SK-N-SH (cell line): ENCODE results near the gene PDE10A. TPM values are rescaled to one million over a fixed set of nuclear protein-coding genes. Genes with fewer than 3 reads are reported as not detected.

ENCODE experiments used
- CTCF ChIA-PET: fragments of 300-600, 350-600 bp; formaldehyde crosslinking; extraction: SDS; loops from one replicate; lab custom pipeline; 2021; lab: Yijun Ruan, JAX
- POLR2A ChIA-PET: fragments of 350-600 bp; sonication (Branson Sonifier 250); formaldehyde crosslinking; extraction: SDS; loops from one replicate; lab custom pipeline; 2020; ENCODE audit warnings: antibody characterized with exemption, inconsistent platforms; lab: Yijun Ruan, JAX
- DNase-seq: peaks from one replicate; pipeline ENCODE4 v3.0.0; 2012
- H2AFZ ChIP-seq: fragments of 200-600 bp; sonication (generic); 2 replicates; pipeline ENCODE4 v1.8.1; 2016; ENCODE audit warnings: antibody characterized with exemption, mild to moderate bottlenecking, low read depth
- H3F3A ChIP-seq: fragments of 200-600 bp; sonication (generic); replicated peaks from 2 replicates; pipeline ENCODE3; 2016; ENCODE audit warnings: antibody characterized with exemption, mild to moderate bottlenecking; ENCODE audit not compliant: insufficient read depth
- H3K27ac ChIP-seq, 2 experiments: fragments of 200-500 bp in 1 of 2; fragments of 200-600 bp in 1 of 2; sonication (Bioruptor generic) in 1 of 2; sonication (generic), shearing (Covaris generic) in 1 of 2; 2 replicates each; pipeline versions ENCODE4 v1.5.1 to v1.6.1; 2014 to 2016; ENCODE audit warnings: low read depth in 2 of 2, inconsistent platforms in 1 of 2, low read length in 1 of 2, mild to moderate bottlenecking in 1 of 2, mixed read lengths in 1 of 2
- H3K27me3 ChIP-seq: fragments of 200-600 bp; sonication (generic), shearing (Covaris generic); 2 replicates; pipeline ENCODE4 v1.6.1; 2016; ENCODE audit warnings: mixed run types; ENCODE audit not compliant: insufficient read depth
- H3K36me3 ChIP-seq, 2 experiments: fragments of 200-500 bp in 1 of 2; fragments of 200-600 bp in 1 of 2; sonication (Bioruptor generic) in 1 of 2; sonication (generic) in 1 of 2; replicated peaks in 1 of 2; 2 replicates each; pipeline versions ENCODE3 to v1.5.1; 2014 to 2016; ENCODE audit warnings: low read length in 1 of 2, mild to moderate bottlenecking in 1 of 2; ENCODE audit not compliant: insufficient read depth in 2 of 2, control insufficient read depth in 1 of 2
- H3K4me1 ChIP-seq, 2 experiments: fragments of 200-500 bp in 1 of 2; fragments of 200-600 bp in 1 of 2; sonication (Bioruptor generic) in 1 of 2; sonication (generic), shearing (Covaris generic) in 1 of 2; 2 replicates each; pipeline versions ENCODE4 v1.5.1 to v1.6.1; 2014 to 2016; ENCODE audit warnings: low read depth in 1 of 2, low read length in 1 of 2, mixed run types in 1 of 2; ENCODE audit not compliant: insufficient read depth in 2 of 2, control insufficient read depth in 1 of 2
- H3K4me2 ChIP-seq: fragments of 200-600 bp; sonication (generic), shearing (Covaris generic); 2 replicates; pipeline ENCODE4 v1.6.1; 2017; ENCODE audit warnings: mixed run types
- H3K4me3 ChIP-seq, 2 experiments: fragments of 200-500 bp in 1 of 2; fragments of 200-600 bp in 1 of 2; sonication (Bioruptor generic) in 1 of 2; sonication (generic), shearing (Covaris generic) in 1 of 2; 2 replicates each; pipeline versions ENCODE4 v1.5.1 to v1.8.1; 2014 to 2016; ENCODE audit warnings: low read depth in 2 of 2, inconsistent platforms in 1 of 2, low read length in 1 of 2, mild to moderate bottlenecking in 1 of 2, mixed read lengths in 1 of 2, moderate library complexity in 1 of 2
- H3K79me2 ChIP-seq: fragments of 200-600 bp; sonication (generic); 2 replicates; pipeline ENCODE4 v1.8.1; 2017; ENCODE audit warnings: mild to moderate bottlenecking; ENCODE audit not compliant: insufficient read depth
- H3K9ac ChIP-seq: fragments of 200-600 bp; sonication (generic); 2 replicates; pipeline ENCODE4 v1.6.1; 2017; ENCODE audit warnings: mixed run types
- H3K9me2 ChIP-seq: fragments of 200-600 bp; sonication (generic); 2 replicates; pipeline ENCODE4 v1.6.1; 2017; ENCODE audit warnings: mixed run types
- H3K9me3 ChIP-seq: fragments of 200-600 bp; sonication (generic); 2 replicates; pipeline ENCODE4 v1.6.1; 2017; ENCODE audit warnings: mixed run types, mild to moderate bottlenecking, moderate library complexity
- H4K20me1 ChIP-seq: fragments of 200-600 bp; sonication (generic); 2 replicates; pipeline ENCODE4 v1.6.1; 2017; ENCODE audit warnings: mild to moderate bottlenecking, mixed run types; ENCODE audit not compliant: insufficient read depth
- CHD2 ChIP-seq: fragments of 150-350 bp; IDR thresholded peaks from 2 replicates; pipeline ENCODE4 v1.6.1; 2018; ENCODE audit warnings: low read length; ENCODE audit not compliant: partially characterized antibody
- ELF1 ChIP-seq: IDR thresholded peaks from 2 replicates; pipeline ENCODE4 v1.4.0; 2012
- EP300 ChIP-seq, 2 experiments: IDR thresholded peaks; 2 replicates each; pipeline versions ENCODE4 v1.4.0 to v1.6.1; 2012; ENCODE audit warnings: borderline replicate concordance in 1 of 2, low read depth in 1 of 2, low read length in 1 of 2
- EZH2phosphoT487 ChIP-seq: fragments of 200-600 bp; sonication (generic); IDR thresholded peaks from 2 replicates; pipeline ENCODE4 v1.6.1; 2017; ENCODE audit warnings: low read depth, mixed run types, mild to moderate bottlenecking, antibody characterized with exemption, moderate library complexity, borderline replicate concordance
- FOXJ3 ChIP-seq: sonication (generic); formaldehyde crosslinking; IDR thresholded peaks from 2 replicates; pipeline ENCODE4 v1.5.1; 2020; ENCODE audit warnings: mild to moderate bottlenecking, missing genetic modification reagents
- GABPA ChIP-seq: IDR thresholded peaks from 2 replicates; pipeline ENCODE4 v1.4.0; 2012; ENCODE audit warnings: low read depth, mild to moderate bottlenecking
- GATA2 ChIP-seq: sonication (generic); formaldehyde crosslinking; IDR thresholded peaks from 2 replicates; pipeline ENCODE4 v1.5.0; 2020; ENCODE audit warnings: mild to moderate bottlenecking, missing genetic modification reagents
- JUND ChIP-seq: IDR thresholded peaks from 2 replicates; pipeline ENCODE4 v1.4.0; 2012
- MAX ChIP-seq: IDR thresholded peaks from 2 replicates; pipeline ENCODE4 v1.4.0; 2012; ENCODE audit warnings: low read depth
- MEF2A ChIP-seq: IDR thresholded peaks from 2 replicates; pipeline ENCODE4 v1.4.0; 2012; ENCODE audit warnings: low read depth, borderline replicate concordance
- NFIC ChIP-seq: IDR thresholded peaks from 2 replicates; pipeline ENCODE4 v1.4.0; 2012; ENCODE audit warnings: borderline replicate concordance
- PBX3 ChIP-seq: IDR thresholded peaks from 2 replicates; pipeline ENCODE4; 2012
- RAD21 ChIP-seq: IDR thresholded peaks from 2 replicates; pipeline ENCODE4 v1.6.1; 2012; ENCODE audit warnings: mild to moderate bottlenecking, low read length
- RFX5 ChIP-seq: IDR thresholded peaks from 2 replicates; pipeline ENCODE4 v1.6.1; 2012; ENCODE audit warnings: mild to moderate bottlenecking, improper control_type of control experiment, low read length
- RXRA ChIP-seq: IDR thresholded peaks from 2 replicates; pipeline ENCODE4 v1.4.0; 2012; ENCODE audit warnings: low read depth, mild to moderate bottlenecking, borderline replicate concordance
- SMC3 ChIP-seq: IDR thresholded peaks from 2 replicates; pipeline ENCODE4 v1.6.1; 2012; ENCODE audit warnings: low read depth, low read length, improper control_type of control experiment
- TAF1 ChIP-seq: IDR thresholded peaks from 2 replicates; pipeline ENCODE4 v1.6.1; 2012; ENCODE audit warnings: low read depth, mild to moderate bottlenecking, low read length, moderate library complexity, borderline replicate concordance
- TCF12 ChIP-seq: IDR thresholded peaks from 2 replicates; pipeline ENCODE4 v1.4.0; 2012
- TEAD4 ChIP-seq: IDR thresholded peaks from 2 replicates; pipeline ENCODE4 v1.4.0; 2012; ENCODE audit warnings: mild to moderate bottlenecking, borderline replicate concordance; ENCODE audit not compliant: insufficient read depth
- USF1 ChIP-seq: IDR thresholded peaks from 2 replicates; pipeline ENCODE4 v1.4.0; 2012; ENCODE audit warnings: low read depth, borderline replicate concordance
- USF2 ChIP-seq: fragments of 150-350 bp; IDR thresholded peaks from 2 replicates; pipeline ENCODE4 v1.6.1; 2017; ENCODE audit warnings: antibody characterized with exemption, low read length, low read depth, borderline replicate concordance
- WGBS: methylation state at CpG from one replicate; pipeline ENCODE4 v1.1.6; 2017; ENCODE audit warnings: low lambda C conversion rate; 5-methylcytosine and 5-hydroxymethylcytosine counted together
- polyA plus RNA-seq, 3 experiments: library from polyadenylated mRNA; depleted of rRNA; stranded (reverse); fragments of >200 nt; gene quantifications; 2 replicates each; pipeline ENCODE4 v1.2.3, GENCODE V29; 2012
- TF ChIP-seq, protein P1 (sequence below): IDR thresholded peaks from 2 replicates; pipeline ENCODE4 v1.4.0; 2012; ENCODE audit warnings: low read depth, borderline replicate concordance

PDE10A gene
- polyA plus RNA-seq, 1 of the 3 experiments (the other 2 are of a cell fraction), result 0.43 TPM

DNA sequence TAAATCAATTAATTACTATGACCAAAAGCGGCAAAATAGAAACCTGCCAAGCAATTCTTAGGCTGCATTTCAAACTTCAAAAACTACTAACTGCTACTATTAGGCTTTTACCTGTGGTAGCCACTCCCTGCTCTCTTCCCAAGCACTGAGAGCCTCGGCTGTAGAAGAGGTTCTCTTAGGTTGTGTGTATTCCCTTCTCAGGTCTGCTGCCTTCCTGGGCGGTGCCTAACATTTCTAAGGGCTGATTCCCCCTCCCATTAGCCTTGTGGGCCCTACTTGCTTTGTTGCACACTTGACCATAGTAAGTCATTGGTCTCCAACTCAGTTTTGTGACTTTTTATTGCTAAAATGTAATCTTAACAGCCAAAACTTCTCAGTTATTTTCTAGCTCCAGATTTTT, 207.6 kb downstream of the PDE10A start (continued):
- no peak for TF ChIP-seq RAD21

GRCh38 chr6:165453395-165453794, 209.6 kb downstream of the PDE10A start:
- Histone ChIP-seq H3K4me2 (no peak overlapping the region), H3K9me2 (no peaks in the 10 kb centered on the region), H3F3A (no peaks in the 10 kb centered on the region), H3K9ac (no peak overlapping the region), H2AFZ (no peak overlapping the region), H3K9me3 (no peaks in the 10 kb centered on the region), H3K27me3 (no peaks in the 10 kb centered on the region), H3K79me2 (no peaks in the 10 kb centered on the region), H3K27ac (no peak overlapping the region), H3K36me3 (no peaks in the 10 kb centered on the region), H3K4me3 (no peak overlapping the region), H4K20me1 (no peaks in the 10 kb centered on the region), H3K4me1 (no peaks in the 10 kb centered on the region)
- no peak for TF ChIP-seq RAD21
- TF ChIP-seq MEF2A, result no peak
- TF ChIP-seq USF2, result no peak
- no peak for TF ChIP-seq PBX3
- no peak for TF ChIP-seq SMC3
- no peak for TF ChIP-seq FOXJ3 (CRISPR knock-in tag)
- no peak for TF ChIP-seq RFX5
- no peak for TF ChIP-seq TCF12
- no peak for TF ChIP-seq RXRA
- no peak for TF ChIP-seq TEAD4
- TF ChIP-seq CHD2, result no peak
- no peak for TF ChIP-seq JUND
- no peak for TF ChIP-seq GABPA
- ChIA-PET POLR2A (no interaction called here), CTCF (interaction anchor here (0.8 to 1.0 kb wide), 2 partner anchors 13 to 396 kb away, joined by 3 read pairs; no protein-coding TSS in a partner anchor)
- DNase-seq, result no peak
- 20% methylated on average over 1 of the region's 2 CpGs for WGBS

DNA sequence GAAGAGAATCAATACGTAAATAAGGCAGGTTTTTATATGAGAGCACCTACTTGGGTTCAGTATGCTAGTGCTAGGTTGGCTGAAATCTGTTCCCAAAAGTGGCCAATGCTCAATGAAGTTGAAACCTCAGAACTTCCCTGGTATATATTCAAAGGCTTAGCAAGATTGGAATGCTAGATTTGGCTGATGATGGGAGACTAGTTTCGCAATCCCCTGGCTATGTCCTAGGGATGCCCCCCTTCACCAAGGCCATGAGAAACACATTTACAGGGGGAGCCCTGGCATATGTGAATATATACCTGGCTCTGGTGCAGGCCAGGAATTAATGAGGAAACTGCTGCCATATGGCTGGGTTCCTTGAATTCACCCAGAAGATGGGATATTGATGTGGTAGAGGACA, 211.2 kb downstream of the PDE10A start:
- POLR2A ChIA-PET, result no interaction called here
- H3K27ac ChIP-seq, result no peak overlapping the region
- TF ChIP-seq TAF1 (no peak), EP300 (IDR thresholded peaks at IDR 0.05; ENCODE audit: borderline replicate concordance in 1 of 2, low read depth in 1 of 2, low read length in 1 of 2) (no peak), MAX (no peak), PBX3 (no peak), JUND (no peak), USF1 (no peak), EZH2phosphoT487 (no peak), NFIC (no peak), ELF1 (no peak), MEF2A (no peak), GATA2 (CRISPR knock-in tag) (no peak)
- TF ChIP-seq, protein P1, sequence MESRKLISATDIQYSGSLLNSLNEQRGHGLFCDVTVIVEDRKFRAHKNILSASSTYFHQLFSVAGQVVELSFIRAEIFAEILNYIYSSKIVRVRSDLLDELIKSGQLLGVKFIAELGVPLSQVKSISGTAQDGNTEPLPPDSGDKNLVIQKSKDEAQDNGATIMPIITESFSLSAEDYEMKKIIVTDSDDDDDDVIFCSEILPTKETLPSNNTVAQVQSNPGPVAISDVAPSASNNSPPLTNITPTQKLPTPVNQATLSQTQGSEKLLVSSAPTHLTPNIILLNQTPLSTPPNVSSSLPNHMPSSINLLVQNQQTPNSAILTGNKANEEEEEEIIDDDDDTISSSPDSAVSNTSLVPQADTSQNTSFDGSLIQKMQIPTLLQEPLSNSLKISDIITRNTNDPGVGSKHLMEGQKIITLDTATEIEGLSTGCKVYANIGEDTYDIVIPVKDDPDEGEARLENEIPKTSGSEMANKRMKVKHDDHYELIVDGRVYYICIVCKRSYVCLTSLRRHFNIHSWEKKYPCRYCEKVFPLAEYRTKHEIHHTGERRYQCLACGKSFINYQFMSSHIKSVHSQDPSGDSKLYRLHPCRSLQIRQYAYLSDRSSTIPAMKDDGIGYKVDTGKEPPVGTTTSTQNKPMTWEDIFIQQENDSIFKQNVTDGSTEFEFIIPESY, result no peak

More for the DNA sequence above, 211.2 kb downstream of the PDE10A start:
- H3K9me3 ChIP-seq, result no peaks in the 10 kb centered on the region
- no peak for DNase-seq
- no peaks in the 10 kb centered on the region for H3K27me3 ChIP-seq
- no peaks in the 10 kb centered on the region for H4K20me1 ChIP-seq
- no peaks in the 10 kb centered on the region for H3F3A ChIP-seq
- H3K79me2 ChIP-seq, result no peaks in the 10 kb centered on the region
- no peak overlapping the region for H3K4me3 ChIP-seq
- H3K4me1 ChIP-seq, result no peaks in the 10 kb centered on the region
- H3K36me3 ChIP-seq, result no peaks in the 10 kb centered on the region
- CTCF ChIA-PET, result interaction anchor here (1.6 kb wide), 1 partner anchor 12 kb away, joined by 9 read pairs; no protein-coding TSS in a partner anchor
- no peaks in the 10 kb centered on the region for H3K9me2 ChIP-seq
- H3K9ac ChIP-seq, result no peak overlapping the region
- no peak overlapping the region for H2AFZ ChIP-seq
- WGBS, result 65% methylated on average over 2 of the region's 2 CpGs
- no peak overlapping the region for H3K4me2 ChIP-seq
